Activated CD4-positive, CD25-positive, alpha-beta regulatory T cell (primary cell): ENCODE data around the gene HTATIP2.
A peak's percentile ranks its signal among the peaks of the same experiment; 100 is the strongest.
"Not testable (repeated sequence)": the region's sequence is repeated elsewhere in the genome, so short reads cannot be mapped to it uniquely, and the experiment has no call there.

ENCODE experiments used
- DNase-seq, 4 experiments: peaks; one replicate each; lab custom pipeline; 2025; lab: John Stamatoyannopoulos, UW

HTATIP2 gene

GRCh38 chr11:20363500-20364340 lies at the start of gene HTATIP2:
Gene HTATIP2, plus strand, starts transcription at chr11:20363714. Its CDS starts 524 bp downstream, at chr11:20364238.
- peak; percentile 43 to 59 (median 54) for DNase-seq

DNA sequence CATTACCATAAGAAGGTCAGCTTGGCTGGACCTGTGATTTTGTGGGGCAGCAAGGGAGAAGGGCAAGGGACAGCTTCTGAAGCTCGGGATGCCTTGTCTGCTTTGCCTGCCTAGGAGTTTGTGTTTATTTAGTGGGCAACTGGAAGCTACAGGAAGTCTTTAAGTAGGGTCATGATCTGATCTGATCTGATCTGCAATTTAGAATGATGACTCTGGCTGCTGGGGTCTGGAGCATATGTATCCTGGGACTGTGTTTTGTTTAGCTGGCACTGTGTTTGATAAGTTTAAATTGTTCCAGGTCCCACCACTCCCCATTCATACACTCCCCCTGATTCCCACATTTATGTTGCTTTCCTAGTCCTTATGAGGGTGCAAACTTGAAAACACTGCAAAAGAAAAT lies 47.7 kb upstream of the HTATIP2 start:
- DNase-seq: no peak

- DNase-seq: no peak
These were observed 42.3 kb upstream of the HTATIP2 start for GRCh38 chr11:20321177-20321576.

- DNase-seq: no peak
These were observed 36.1 kb upstream of the HTATIP2 start for GRCh38 chr11:20327377-20327935.

GRCh38 chr11:20336056-20336455 lies 27.5 kb upstream of the HTATIP2 start:
- DNase-seq: no peak

GRCh38 chr11:20337526-20338154 lies 25.9 kb upstream of the HTATIP2 start:
- DNase-seq: no peak

- DNase-seq: no peak
These were observed 21.0 kb upstream of the HTATIP2 start for GRCh38 chr11:20342347-20343141.

DNA sequence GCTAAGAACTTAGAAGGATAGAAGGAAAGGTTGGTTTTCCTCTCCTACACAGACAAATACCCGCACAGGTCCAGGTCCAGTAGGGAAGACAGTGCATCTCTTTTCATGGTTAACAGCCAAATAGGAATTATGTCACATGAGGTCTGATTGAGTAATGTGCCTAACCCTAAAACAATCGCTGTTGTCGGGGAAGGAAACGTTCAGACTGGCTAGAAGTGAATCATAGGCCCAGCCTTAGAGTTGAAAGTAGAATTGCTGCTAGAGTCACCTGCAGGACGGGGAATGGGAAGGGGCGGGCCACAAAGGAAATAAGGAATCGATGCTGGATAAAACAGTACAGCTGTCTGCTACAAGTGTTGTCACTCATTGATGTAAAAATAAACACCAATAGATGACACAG lies 12.4 kb upstream of the HTATIP2 start:
- no peak for DNase-seq

- no peak for DNase-seq
These were observed 11.7 kb upstream of the HTATIP2 start for GRCh38 chr11:20351751-20352262.

- DNase-seq: no peak
These were observed 9.6 kb upstream of the HTATIP2 start for GRCh38 chr11:20353829-20354434.

DNA sequence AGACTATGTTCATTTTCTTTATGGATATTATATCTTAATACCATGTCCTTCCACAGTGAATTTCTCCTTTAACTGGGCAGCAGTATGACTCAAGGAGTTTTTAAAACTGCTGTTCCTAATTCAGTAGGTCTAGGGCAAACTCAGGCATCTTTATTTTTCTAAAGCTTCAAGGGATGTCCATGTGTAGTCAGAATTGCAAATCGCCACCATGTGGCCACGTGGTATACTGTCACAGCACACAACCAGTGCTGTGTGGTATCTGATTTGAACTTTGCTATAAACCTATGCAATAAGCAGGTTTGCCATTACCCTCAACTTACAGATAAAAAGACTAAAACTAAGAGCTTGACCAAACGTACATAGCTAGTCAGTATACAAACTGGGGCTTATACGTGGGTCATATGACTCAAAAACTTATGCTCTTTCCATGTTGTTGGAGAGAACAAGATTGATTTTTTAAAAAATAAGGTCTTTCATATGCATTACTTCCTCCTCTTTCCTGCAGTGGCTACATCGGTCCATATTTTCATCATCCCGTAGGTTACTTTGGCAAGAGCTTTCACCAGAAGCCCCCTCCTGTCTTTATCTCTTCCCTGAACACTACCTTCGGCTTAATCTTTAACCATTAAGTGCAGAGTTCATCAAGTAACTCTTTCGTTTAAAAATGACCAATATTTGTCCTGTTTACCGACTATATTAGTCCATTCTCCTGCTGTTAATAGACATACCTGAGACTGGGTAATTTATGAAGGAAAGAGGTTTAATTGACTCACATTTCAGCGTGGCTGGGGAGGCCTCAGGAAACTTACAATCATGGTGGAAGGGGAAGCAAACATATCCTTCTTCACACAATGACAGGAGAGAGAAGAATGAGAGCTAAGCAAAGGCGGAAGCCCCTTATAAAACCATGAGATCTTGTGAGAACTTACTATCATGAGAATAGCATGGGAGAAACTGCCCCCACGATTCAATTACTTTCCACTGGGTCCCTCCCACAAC lies 8.0 kb upstream of the HTATIP2 start:
- DNase-seq: peak in 1 of 4 experiments; percentile 6

DNA sequence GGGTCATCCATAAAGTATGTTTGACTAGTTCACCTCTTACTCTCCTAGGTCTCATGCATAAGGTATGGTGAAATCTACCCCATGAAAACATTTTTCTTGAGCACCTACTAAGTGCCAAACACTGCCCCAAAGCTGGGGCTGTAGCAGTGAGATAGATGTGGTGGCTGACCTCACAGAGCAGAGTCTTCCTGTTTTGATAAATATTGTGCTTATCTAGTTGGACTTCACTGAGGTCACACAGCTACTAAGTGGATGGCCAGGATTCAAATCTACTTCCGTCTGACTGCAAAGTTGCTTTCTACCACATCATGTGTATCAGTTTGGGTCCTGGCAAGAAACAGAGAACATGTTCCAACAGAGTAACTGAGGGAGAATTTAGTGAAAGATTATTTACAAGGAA lies 6.4 kb upstream of the HTATIP2 start:
- DNase-seq: no peak

DNA sequence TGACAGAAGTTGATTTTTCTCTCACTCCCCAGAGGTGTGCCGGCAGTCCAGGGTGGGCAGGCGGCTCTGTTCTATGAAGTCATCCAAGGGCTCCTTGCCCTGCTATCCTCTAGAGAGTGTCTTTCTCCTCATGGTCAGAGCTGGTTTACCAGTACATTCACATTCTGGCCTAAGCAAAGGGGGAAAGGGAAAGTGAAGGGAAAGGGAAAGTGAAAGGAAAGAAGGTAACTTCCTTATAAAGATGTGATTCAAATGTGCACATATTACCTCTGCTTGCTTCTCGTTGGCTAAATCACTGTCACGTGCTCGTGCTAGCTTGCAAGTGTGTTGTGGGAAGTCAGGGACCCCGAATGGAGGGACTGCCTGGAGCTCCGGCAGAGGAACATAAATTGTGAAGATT lies 2.9 kb upstream of the HTATIP2 start:
- DNase-seq: no peak

GRCh38 chr11:20362481-20362880 lies 1.0 kb upstream of the HTATIP2 start:
- DNase-seq: no peak

- DNase-seq: no peak
These were observed 390 bp upstream of the HTATIP2 start for GRCh38 chr11:20363149-20363499.

DNA sequence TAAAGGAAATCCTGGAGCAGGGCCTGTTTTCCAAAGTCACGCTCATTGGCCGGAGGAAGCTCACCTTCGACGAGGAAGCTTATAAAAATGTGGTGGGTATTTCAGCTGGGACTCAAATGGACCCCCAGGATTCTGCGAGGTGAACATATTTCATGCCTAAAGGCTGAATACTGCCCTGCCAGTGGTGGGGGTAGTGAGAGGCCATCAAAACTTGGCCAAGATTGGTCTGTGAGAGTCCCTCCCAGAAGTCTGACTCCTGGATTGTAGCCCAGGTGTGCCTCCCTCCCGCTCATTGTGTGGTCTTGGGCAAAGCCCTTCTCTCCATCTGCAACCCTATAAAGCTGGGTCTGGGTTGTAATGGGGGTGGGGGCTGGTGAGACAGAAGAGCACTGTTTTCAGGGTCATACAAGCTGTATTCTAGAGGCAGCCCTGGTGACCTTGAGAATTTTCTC lies 853 bp downstream of the HTATIP2 start:
- no peak for DNase-seq

DNA sequence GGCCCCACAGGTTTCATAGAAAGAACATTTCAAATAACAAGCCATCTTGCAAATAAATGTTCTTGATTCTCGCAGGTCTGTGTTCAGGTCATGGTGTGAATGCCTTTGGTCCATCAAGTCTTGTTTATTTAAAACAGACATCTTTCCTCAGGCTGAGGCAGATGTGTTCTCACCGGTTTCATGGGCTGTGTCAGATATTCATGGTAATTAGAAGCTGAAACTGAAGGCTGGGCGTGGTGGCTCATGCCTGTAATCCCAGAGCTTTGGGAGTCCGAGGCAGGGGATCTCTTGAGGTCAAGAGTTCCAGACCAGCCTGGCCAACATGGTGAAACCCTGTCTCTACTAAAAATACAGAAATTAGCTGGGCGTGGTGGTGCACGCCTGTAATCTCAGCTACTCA lies 2.0 kb downstream of the HTATIP2 start:
- not testable (repeated sequence) for DNase-seq

DNA sequence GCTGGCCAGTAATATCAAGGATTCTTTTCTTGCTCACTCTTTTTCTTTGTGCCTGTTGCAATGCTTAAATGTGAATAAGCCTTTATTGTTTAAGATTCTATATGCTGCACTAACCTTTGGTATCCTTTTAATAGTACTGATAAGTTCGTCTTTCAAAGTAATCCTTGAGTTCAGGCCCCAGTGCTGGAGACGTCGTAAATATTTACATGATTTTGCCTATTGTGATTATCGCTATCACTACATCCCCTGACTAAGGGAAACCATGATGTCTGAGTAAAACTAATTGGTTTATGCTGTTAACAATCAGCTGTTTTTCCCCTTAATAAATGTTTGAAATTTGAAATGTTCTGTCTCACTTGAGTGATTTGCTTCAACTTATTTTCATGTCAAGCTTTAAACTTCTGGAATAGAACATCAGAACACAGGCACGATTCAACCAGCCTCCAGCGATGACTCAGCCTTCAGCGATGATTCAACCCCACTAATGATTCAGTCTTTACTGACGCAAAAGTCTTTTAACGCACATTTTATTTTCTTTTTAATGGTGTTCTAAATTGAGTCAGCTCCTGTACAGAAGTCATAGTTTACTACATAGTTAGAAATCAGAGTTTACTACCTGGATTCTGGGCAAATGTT lies 3.9 kb downstream of the HTATIP2 start:
- peak in 1 of 4 experiments; percentile 35 for DNase-seq

GRCh38 chr11:20368438-20368837 lies 4.9 kb downstream of the HTATIP2 start:
- DNase-seq: no peak

- DNase-seq: no peak
These were observed 6.3 kb downstream of the HTATIP2 start for GRCh38 chr11:20369826-20370225.
